HCT116 (cell line): ENCODE results near the gene GAGE2A. TPM values are rescaled to one million over a fixed set of nuclear protein-coding genes. Genes with fewer than 3 reads are reported as not detected.

Source experiments
- ATAC-seq: fragments of 200-7000 bp; cut with Tn5 transposase; 2 replicates; pipeline ENCODE4 v1.9.1; 2020; ENCODE audit warnings: mild to moderate bottlenecking, moderate library complexity
- BruUV-seq: library from RNA; stranded (reverse); fragments of 400-500 nt; replicated peaks from 2 replicates; lab custom pipeline; 2021; lab: Mats Ljungman, UMichigan
- CTCF ChIA-PET: fragments of 300-600 bp; sonication (Branson Sonifier 250); formaldehyde crosslinking; loops from one replicate; lab custom pipeline; 2021; ENCODE audit warnings: antibody characterized with exemption; lab: Charles Lee
- POLR2A ChIA-PET: fragments of 300-600, 350-600 bp; sonication (Branson Sonifier 250); formaldehyde crosslinking; loops from one replicate; lab custom pipeline; 2021; ENCODE audit warnings: antibody characterized with exemption; lab: Charles Lee
- RAD21 ChIA-PET, 2 experiments: fragments of 300-600 bp; sonication (Branson Sonifier 250); formaldehyde crosslinking; loops; one replicate each; lab custom pipeline; 2023; ENCODE audit warnings: low total read pairs in 2 of 2; ENCODE audit not compliant: uncharacterized antibody in 2 of 2, unreplicated experiment in 2 of 2, low non-redundant PET in 1 of 2; lab: Charles Lee
- DNase-seq: peaks from one replicate; pipeline ENCODE4 v3.0.0-alpha.2; 2010; ENCODE audit warnings: low read depth, low spot score
- H2AFZ ChIP-seq: fragments of 200-600 bp; shearing (Covaris generic), sonication (generic); 2 replicates; pipeline ENCODE4 v1.6.1; 2017; ENCODE audit warnings: low read depth, mixed run types, mixed read lengths, antibody characterized with exemption, low read length; ENCODE audit not compliant: poor library complexity, severe bottlenecking
- H3K27ac ChIP-seq: 2 replicates; pipeline ENCODE4 v1.5.1; 2012; ENCODE audit warnings: low read depth, low read length
- H3K27me3 ChIP-seq: fragments of 200-600 bp; sonication (generic); 2 replicates; pipeline ENCODE4 v1.6.1; 2016; ENCODE audit warnings: mixed run types, low read length, mixed read lengths; ENCODE audit not compliant: insufficient read depth
- H3K36me3 ChIP-seq, 2 experiments: fragments of 200-500 bp in 1 of 2; fragments of 200-600 bp in 1 of 2; sonication (Bioruptor generic) in 1 of 2; sonication (generic) in 1 of 2; 2 replicates each; pipeline versions ENCODE4 v1.5.1 to v1.6.1; 2014 to 2016; ENCODE audit warnings: low read length in 2 of 2, inconsistent platforms in 1 of 2, mixed read lengths in 1 of 2, mixed run types in 1 of 2; ENCODE audit not compliant: insufficient read depth in 2 of 2, control insufficient read depth in 1 of 2
- H3K4me1 ChIP-seq, 2 experiments: fragments of 200-600 bp in 1 of 2; sonication (generic) in 1 of 2; 2 replicates each; pipeline versions ENCODE4 v1.5.1 to v1.6.1; 2012 to 2017; ENCODE audit warnings: low read length in 2 of 2, inconsistent platforms in 1 of 2, mild to moderate bottlenecking in 1 of 2, mixed read lengths in 1 of 2, mixed run types in 1 of 2, moderate library complexity in 1 of 2; ENCODE audit not compliant: insufficient read depth in 2 of 2, control insufficient read depth in 1 of 2
- H3K4me2 ChIP-seq: fragments of 200-600 bp; sonication (generic); 2 replicates; pipeline ENCODE4 v1.6.1; 2017; ENCODE audit warnings: mixed run types, low read length, mixed read lengths
- H3K4me3 ChIP-seq, 2 experiments: fragments of 200-600 bp in 1 of 2; sonication (generic) in 1 of 2; replicated peaks in 1 of 2; 2 replicates each; pipeline ENCODE4 v1.5.1; 2011 to 2016; ENCODE audit warnings: low read length in 2 of 2, control low read depth in 1 of 2, low read depth in 1 of 2, mild to moderate bottlenecking in 1 of 2, mixed read lengths in 1 of 2, mixed run types in 1 of 2
- H3K79me2 ChIP-seq: fragments of 200-600 bp; sonication (generic); 2 replicates; pipeline ENCODE4 v1.6.1; 2017; ENCODE audit warnings: mild to moderate bottlenecking, mixed run types, low read length, moderate library complexity, mixed read lengths; ENCODE audit not compliant: insufficient read depth
- H3K9ac ChIP-seq: fragments of 200-600 bp; sonication (generic); 2 replicates; pipeline ENCODE4 v1.6.1; 2016; ENCODE audit warnings: low read length, mixed read lengths
- H3K9me2 ChIP-seq: fragments of 200-600 bp; sonication (generic), shearing (Covaris generic); 2 replicates; pipeline ENCODE4 v1.6.1; 2017; ENCODE audit warnings: mixed run types, mild to moderate bottlenecking, moderate library complexity; ENCODE audit not compliant: insufficient read depth
- H3K9me3 ChIP-seq, 2 experiments: fragments of 200-500 bp in 1 of 2; fragments of 200-600 bp in 1 of 2; sonication (Bioruptor generic) in 1 of 2; sonication (generic) in 1 of 2; 2 replicates each; pipeline ENCODE4 v1.6.1; 2014 to 2017; ENCODE audit warnings: low read length in 2 of 2, mixed read lengths in 2 of 2, inconsistent platforms in 1 of 2, low read depth in 1 of 2, mild to moderate bottlenecking in 1 of 2, mixed run types in 1 of 2, moderate library complexity in 1 of 2; ENCODE audit not compliant: control insufficient read depth in 1 of 2, insufficient read depth in 1 of 2
- H4K20me1 ChIP-seq: fragments of 200-600 bp; sonication (generic), shearing (Covaris generic); 2 replicates; pipeline ENCODE4 v1.6.1; 2017; ENCODE audit warnings: mixed run types, mild to moderate bottlenecking, moderate library complexity; ENCODE audit not compliant: insufficient read depth
- ATF3 ChIP-seq: IDR thresholded peaks from 2 replicates; pipeline ENCODE4 v1.6.1; 2012
- EGR1 ChIP-seq: IDR thresholded peaks from 2 replicates; pipeline ENCODE4 v1.6.1; 2012; ENCODE audit warnings: low read depth
- ELF1 ChIP-seq: IDR thresholded peaks from 2 replicates; pipeline ENCODE4 v1.6.1; 2012; ENCODE audit warnings: low read depth, borderline replicate concordance
- EZH2phosphoT487 ChIP-seq: fragments of 200-600 bp; IDR thresholded peaks from 2 replicates; pipeline ENCODE4 v1.6.1; 2018; ENCODE audit warnings: antibody characterized with exemption, borderline replicate concordance
- FOSL1 ChIP-seq: IDR thresholded peaks from 2 replicates; pipeline ENCODE4 v1.6.1; 2012; ENCODE audit warnings: low read depth
- MAX ChIP-seq: IDR thresholded peaks from 2 replicates; pipeline ENCODE4 v1.6.1; 2012
- POLR2A ChIP-seq: IDR thresholded peaks from 2 replicates; pipeline ENCODE4 v1.7.0; 2011; ENCODE audit warnings: borderline replicate concordance; ENCODE audit not compliant: insufficient read depth, insufficient read length; ENCODE audit errors: extremely low read depth
- POLR2AphosphoS5 ChIP-seq: IDR thresholded peaks from 2 replicates; pipeline ENCODE4 v1.6.1; 2011; ENCODE audit warnings: mild to moderate bottlenecking, low read depth, low read length, moderate library complexity
- RAD21 ChIP-seq: IDR thresholded peaks from 2 replicates; pipeline ENCODE4 v1.6.1; 2012; ENCODE audit warnings: low read depth, mild to moderate bottlenecking
- SIN3A ChIP-seq: IDR thresholded peaks from 2 replicates; pipeline ENCODE4 v1.6.1; 2012; ENCODE audit warnings: low read depth
- SRF ChIP-seq: IDR thresholded peaks from 2 replicates; pipeline ENCODE4 v1.6.1; 2012; ENCODE audit warnings: low read depth
- ZBTB33 ChIP-seq: IDR thresholded peaks from 2 replicates; pipeline ENCODE4 v1.6.1; 2011; ENCODE audit warnings: mild to moderate bottlenecking, low read length, moderate library complexity; ENCODE audit not compliant: insufficient replicate concordance; ENCODE audit errors: extremely low read depth
- ZNF274 ChIP-seq: fragments of 200-500 bp; sonication (Bioruptor generic); IDR thresholded peaks from 2 replicates; pipeline ENCODE4 v1.6.1; 2014; ENCODE audit warnings: mild to moderate bottlenecking, low read depth, low read length, inconsistent platforms
- intact Hi-C: fragments of 100-400 bp; cut with micrococcal nuclease; formaldehyde crosslinking; loops from 2 replicates; pipeline ENCODE4 v1.10.0; 2022
- total RNA-seq: library from RNA; stranded (reverse); gene quantifications from one replicate; pipeline ENCODE4 v1.2.1, GENCODE V29; 2021; ENCODE audit not compliant: unreplicated experiment

Gene GAGE2A
- total RNA-seq, 1 experiment from 2014 or later, result 0.52 TPM

- intact Hi-C loops, result no loop called here
- Histone ChIP-seq H3K79me2 (no peaks in the 10 kb centered on the region), H3K9me2 (no peaks in the 10 kb centered on the region), H3K9me3 (no peaks in the 10 kb centered on the region)
- no TSS peak for BruUV-seq
- DNase-seq, result no peak
- no peak for TF ChIP-seq EGR1
- TF ChIP-seq ELF1, result no peak
- no peak for TF ChIP-seq FOSL1
- no peak for TF ChIP-seq POLR2AphosphoS5
- TF ChIP-seq SIN3A, result no peak
- TF ChIP-seq ZBTB33, result no peak
- no peak for TF ChIP-seq ATF3
- TF ChIP-seq EZH2phosphoT487, result no peak
- TF ChIP-seq SRF, result no peak
- no peak for TF ChIP-seq MAX
- TF ChIP-seq ZNF274, result no peak
- TF ChIP-seq POLR2A, result no peak
- no peak for TF ChIP-seq RAD21
- TF ChIP-seq, all 23 proteins: peak for 0
- Histone ChIP-seq H3K9ac (no peak overlapping the region), H2AFZ (no peak overlapping the region), H3K4me2 (no peak overlapping the region), H3K4me3 (no peak overlapping the region), H3K27me3 (peaks cover 10% of the 10 kb centered on the region; the same call in 1 of the 2 replicates), H4K20me1 (no peaks in the 10 kb centered on the region), H3K36me3 (no peaks in the 10 kb centered on the region), H3K4me1 (no peaks in the 10 kb centered on the region), H3K27ac (no peak overlapping the region)
- ChIA-PET POLR2A (no interaction called here), CTCF (no interaction called here), RAD21 (no interaction called here)
- ATAC-seq, result no peak
Observed at GRCh38 chrX:49644991-49645637, 55.8 kb downstream of the GAGE2A start.

Other genes with a start within 250 kb of the GAGE2A start
- not detected for gene GAGE12C, start 57.3 kb upstream of the GAGE2A start, total RNA-seq
- gene GAGE12D, start 47.8 kb upstream of the GAGE2A start, total RNA-seq, result not detected
- gene GAGE12E, start 38.2 kb upstream of the GAGE2A start, total RNA-seq, result not detected
- gene GAGE12F, start 28.7 kb upstream of the GAGE2A start, total RNA-seq, result not detected
- gene GAGE12G, start 19.1 kb upstream of the GAGE2A start, total RNA-seq, result not detected
- not detected for gene GAGE12H, start 9.5 kb upstream of the GAGE2A start, total RNA-seq
- 0.17 TPM for gene GAGE1, start 9.5 kb downstream of the GAGE2A start, total RNA-seq
- not detected for gene PAGE1, start 106.5 kb downstream of the GAGE2A start, total RNA-seq
- not detected for gene PAGE4, start 239.8 kb downstream of the GAGE2A start, total RNA-seq